Islet of Langerhans (tissue), 1 donor: ENCODE measurements around the gene CUL2.
"Not testable (repeated sequence)": the region's sequence is repeated elsewhere in the genome, so short reads cannot be mapped to it uniquely, and the experiment has no call there.

Experiments used
- FAIRE-seq: peaks from one replicate; lab custom pipeline; 2011; peaks lifted over from hg19 to GRCh38; lab: Jason Lieb, UNC

CUL2 gene

GRCh38 chr10:34974364-34975065 is 115.6 kb downstream of the CUL2 start:
- not testable (repeated sequence) for FAIRE-seq

GRCh38 chr10:34973757-34974156 is 116.4 kb downstream of the CUL2 start:
- FAIRE-seq: not testable (repeated sequence)

GRCh38 chr10:34973121-34973520 is 117.0 kb downstream of the CUL2 start:
- FAIRE-seq: not testable (repeated sequence)

- FAIRE-seq: not testable (repeated sequence)
These were observed 117.5 kb downstream of the CUL2 start for GRCh38 chr10:34972591-34972990.

- FAIRE-seq: not testable (repeated sequence)
These were observed 118.4 kb downstream of the CUL2 start for GRCh38 chr10:34971606-34972334.

GRCh38 chr10:34969171-34969570 is 121.0 kb downstream of the CUL2 start:
- no peak for FAIRE-seq

GRCh38 chr10:34967335-34967880 is 122.7 kb downstream of the CUL2 start:
- FAIRE-seq: no peak

GRCh38 chr10:34966451-34966850 is 123.7 kb downstream of the CUL2 start:
- no peak for FAIRE-seq

- no peak for FAIRE-seq
These were observed 124.1 kb downstream of the CUL2 start for GRCh38 chr10:34966040-34966439.

- no peak for FAIRE-seq
These were observed 125.9 kb downstream of the CUL2 start for GRCh38 chr10:34964166-34964800.

- FAIRE-seq: no peak
These were observed 127.3 kb downstream of the CUL2 start for GRCh38 chr10:34962866-34963265.

GRCh38 chr10:34960983-34961382 is 129.2 kb downstream of the CUL2 start:
- FAIRE-seq: no peak

GRCh38 chr10:34959786-34960185 is 130.4 kb downstream of the CUL2 start:
- FAIRE-seq: no peak

- FAIRE-seq: no peak
These were observed 130.8 kb downstream of the CUL2 start for GRCh38 chr10:34959321-34959720.
